Measurements from ENCODE around the gene MAGI1. TPM values are rescaled to one million over a fixed set of nuclear protein-coding genes. Genes with fewer than 3 reads are reported as not detected.

The MAGI1 gene
- total RNA-seq, 2 donors from 2014 or later = 38.6 to 45.1 TPM

- TF ChIP-seq, protein P1, sequence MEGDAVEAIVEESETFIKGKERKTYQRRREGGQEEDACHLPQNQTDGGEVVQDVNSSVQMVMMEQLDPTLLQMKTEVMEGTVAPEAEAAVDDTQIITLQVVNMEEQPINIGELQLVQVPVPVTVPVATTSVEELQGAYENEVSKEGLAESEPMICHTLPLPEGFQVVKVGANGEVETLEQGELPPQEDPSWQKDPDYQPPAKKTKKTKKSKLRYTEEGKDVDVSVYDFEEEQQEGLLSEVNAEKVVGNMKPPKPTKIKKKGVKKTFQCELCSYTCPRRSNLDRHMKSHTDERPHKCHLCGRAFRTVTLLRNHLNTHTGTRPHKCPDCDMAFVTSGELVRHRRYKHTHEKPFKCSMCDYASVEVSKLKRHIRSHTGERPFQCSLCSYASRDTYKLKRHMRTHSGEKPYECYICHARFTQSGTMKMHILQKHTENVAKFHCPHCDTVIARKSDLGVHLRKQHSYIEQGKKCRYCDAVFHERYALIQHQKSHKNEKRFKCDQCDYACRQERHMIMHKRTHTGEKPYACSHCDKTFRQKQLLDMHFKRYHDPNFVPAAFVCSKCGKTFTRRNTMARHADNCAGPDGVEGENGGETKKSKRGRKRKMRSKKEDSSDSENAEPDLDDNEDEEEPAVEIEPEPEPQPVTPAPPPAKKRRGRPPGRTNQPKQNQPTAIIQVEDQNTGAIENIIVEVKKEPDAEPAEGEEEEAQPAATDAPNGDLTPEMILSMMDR (conservative IDR thresholded peaks at IDR 0.05) = no peak
- H3K4me3 ChIP-seq (ENCODE audit: low read length) = no peak overlapping the region
- no peaks in the 10 kb centered on the region for H3K9me3 Mint-ChIP-seq
- no peaks in the 10 kb centered on the region for H3K27me3 ChIP-seq (ENCODE audit: control insufficient read depth, insufficient read depth, low read length, poor library complexity, severe bottlenecking)
- H3K36me3 Mint-ChIP-seq (ENCODE audit: low read depth) = no peaks in the 10 kb centered on the region
- H3K9me3 ChIP-seq (ENCODE audit: control insufficient read depth, low read length) = no peaks in the 10 kb centered on the region
- H3K27ac Mint-ChIP-seq = no peak overlapping the region
- 93 to 100% methylated on average over 2 to 4 of the region's 4 CpGs for WGBS, 2 experiments (ENCODE audit: insufficient coverage in 1 of 2, insufficient read length in 1 of 2)
- no peaks in the 10 kb centered on the region for H3K27me3 Mint-ChIP-seq (ENCODE audit: insufficient read depth)
- H3K27ac ChIP-seq (ENCODE audit: low read depth, low read length) = no peak overlapping the region
- no peak overlapping the region for H3K4me3 Mint-ChIP-seq
- no peaks in the 10 kb centered on the region for H3K4me1 ChIP-seq (ENCODE audit: control insufficient read depth, insufficient read depth, low read length)
- no peak overlapping the region for H3K9ac ChIP-seq (ENCODE audit: extremely low read depth, low read length, poor library complexity, severe bottlenecking)
- DNase-seq = no peak
- no peaks in the 10 kb centered on the region for H3K36me3 ChIP-seq (ENCODE audit: control insufficient read depth, insufficient read depth, low read length)
- H3K4me1 Mint-ChIP-seq = peaks cover 4% of the 10 kb centered on the region
These were observed 710.6 kb downstream of the MAGI1 start for GRCh38 chr3:65328148-65328547.

GRCh38 chr3:65326574-65326973 is 712.1 kb downstream of the MAGI1 start:
- no peaks in the 10 kb centered on the region for H3K27me3 Mint-ChIP-seq (ENCODE audit: insufficient read depth)
- no peak overlapping the region for H3K4me3 ChIP-seq (ENCODE audit: low read length)
- H3K4me3 Mint-ChIP-seq = no peak overlapping the region
- DNase-seq = no peak
- H3K27me3 ChIP-seq (ENCODE audit: control insufficient read depth, insufficient read depth, low read length, poor library complexity, severe bottlenecking) = no peaks in the 10 kb centered on the region
- H3K36me3 ChIP-seq (ENCODE audit: control insufficient read depth, insufficient read depth, low read length) = no peaks in the 10 kb centered on the region
- no peaks in the 10 kb centered on the region for H3K9me3 Mint-ChIP-seq
- no peaks in the 10 kb centered on the region for H3K36me3 Mint-ChIP-seq (ENCODE audit: low read depth)
- H3K27ac ChIP-seq (ENCODE audit: low read depth, low read length) = no peak overlapping the region
- H3K4me1 Mint-ChIP-seq = peaks cover 4% of the 10 kb centered on the region
- 93 to 97% methylated on average over 3 of the region's 3 CpGs for WGBS, 2 experiments (ENCODE audit: insufficient coverage in 1 of 2, insufficient read length in 1 of 2)
- H3K27ac Mint-ChIP-seq = no peak overlapping the region
- no peak overlapping the region for H3K9ac ChIP-seq (ENCODE audit: extremely low read depth, low read length, poor library complexity, severe bottlenecking)
- no peaks in the 10 kb centered on the region for H3K4me1 ChIP-seq (ENCODE audit: control insufficient read depth, insufficient read depth, low read length)
- TF ChIP-seq, protein P1 (conservative IDR thresholded peaks at IDR 0.05) = no peak
- no peaks in the 10 kb centered on the region for H3K9me3 ChIP-seq (ENCODE audit: control insufficient read depth, low read length)

DNA sequence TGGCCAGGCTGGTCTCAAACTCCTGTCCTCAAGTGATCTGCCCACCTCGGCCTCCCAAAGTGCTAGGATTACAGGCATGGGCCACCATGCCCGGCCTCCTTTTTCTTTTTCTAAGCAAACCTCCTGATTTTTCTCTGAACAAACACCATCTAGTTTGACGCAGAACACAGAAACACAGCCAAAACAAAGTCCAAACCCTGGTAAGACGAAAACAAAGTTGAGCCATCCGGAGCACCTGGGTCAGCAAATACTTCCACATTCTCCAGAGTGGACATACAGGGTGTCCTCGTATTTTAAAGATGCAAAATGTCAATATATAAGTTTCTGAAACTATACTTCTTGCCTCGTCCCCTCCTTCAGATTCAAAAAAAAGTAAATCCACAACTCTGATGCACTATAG is 715.8 kb downstream of the MAGI1 start:
- H3K27ac Mint-ChIP-seq = no peak overlapping the region
- 96 to 98% methylated on average over 5 to 7 of the region's 7 CpGs for WGBS, 2 experiments (ENCODE audit: insufficient coverage in 1 of 2, insufficient read length in 1 of 2)
- H3K36me3 Mint-ChIP-seq (ENCODE audit: low read depth) = no peaks in the 10 kb centered on the region

More for the DNA sequence above, 715.8 kb downstream of the MAGI1 start:
- Histone ChIP-seq H3K4me3 (ENCODE audit: low read length) (no peak overlapping the region), H3K9me3 (ENCODE audit: control insufficient read depth, low read length) (peaks cover 10% of the 10 kb centered on the region), H3K9ac (ENCODE audit: extremely low read depth, low read length, poor library complexity, severe bottlenecking) (no peak overlapping the region), H3K4me1 (ENCODE audit: control insufficient read depth, insufficient read depth, low read length) (no peaks in the 10 kb centered on the region), H3K36me3 (ENCODE audit: control insufficient read depth, insufficient read depth, low read length) (no peaks in the 10 kb centered on the region), H3K27ac (ENCODE audit: low read depth, low read length) (no peak overlapping the region), H3K27me3 (ENCODE audit: control insufficient read depth, insufficient read depth, low read length, poor library complexity, severe bottlenecking) (no peaks in the 10 kb centered on the region)
- no peak for DNase-seq
- H3K4me3 Mint-ChIP-seq = no peak overlapping the region
- H3K4me1 Mint-ChIP-seq = no peaks in the 10 kb centered on the region
- TF ChIP-seq, protein P1 (conservative IDR thresholded peaks at IDR 0.05) = no peak
- H3K27me3 Mint-ChIP-seq (ENCODE audit: insufficient read depth) = no peaks in the 10 kb centered on the region
- H3K9me3 Mint-ChIP-seq = peaks cover 10% of the 10 kb centered on the region
